Vagina (tissue), 2 donors: ENCODE data around the gene ASCL2.

Experiments
- CTCF ChIP-seq, 3 experiments: fragments of 450-650 bp in 2 of 3; fragments of 200-600 bp in 1 of 3; sonication (generic) in 1 of 3; IDR thresholded peaks; one replicate each; pipeline ENCODE4 v1.5.1; 2017 to 2019; ENCODE audit warnings: antibody characterized with exemption in 3 of 3, mild to moderate bottlenecking in 2 of 3, moderate library complexity in 2 of 3
- POLR2A ChIP-seq, 2 donors: fragments of 450-650 bp; IDR thresholded peaks; one replicate each; pipeline ENCODE4 v1.6.1; 2017; ENCODE audit warnings: antibody characterized with exemption in 2 of 2, mild to moderate bottlenecking in 2 of 2, moderate library complexity in 2 of 2
- POLR2AphosphoS5 ChIP-seq, 2 donors: sonication (generic); formaldehyde crosslinking; IDR thresholded peaks; one replicate each; pipeline ENCODE4 v1.9.0; 2017; ENCODE audit warnings: antibody characterized with exemption in 2 of 2, mild to moderate bottlenecking in 2 of 2, low read depth in 1 of 2; ENCODE audit not compliant: insufficient read depth in 1 of 2

DNA sequence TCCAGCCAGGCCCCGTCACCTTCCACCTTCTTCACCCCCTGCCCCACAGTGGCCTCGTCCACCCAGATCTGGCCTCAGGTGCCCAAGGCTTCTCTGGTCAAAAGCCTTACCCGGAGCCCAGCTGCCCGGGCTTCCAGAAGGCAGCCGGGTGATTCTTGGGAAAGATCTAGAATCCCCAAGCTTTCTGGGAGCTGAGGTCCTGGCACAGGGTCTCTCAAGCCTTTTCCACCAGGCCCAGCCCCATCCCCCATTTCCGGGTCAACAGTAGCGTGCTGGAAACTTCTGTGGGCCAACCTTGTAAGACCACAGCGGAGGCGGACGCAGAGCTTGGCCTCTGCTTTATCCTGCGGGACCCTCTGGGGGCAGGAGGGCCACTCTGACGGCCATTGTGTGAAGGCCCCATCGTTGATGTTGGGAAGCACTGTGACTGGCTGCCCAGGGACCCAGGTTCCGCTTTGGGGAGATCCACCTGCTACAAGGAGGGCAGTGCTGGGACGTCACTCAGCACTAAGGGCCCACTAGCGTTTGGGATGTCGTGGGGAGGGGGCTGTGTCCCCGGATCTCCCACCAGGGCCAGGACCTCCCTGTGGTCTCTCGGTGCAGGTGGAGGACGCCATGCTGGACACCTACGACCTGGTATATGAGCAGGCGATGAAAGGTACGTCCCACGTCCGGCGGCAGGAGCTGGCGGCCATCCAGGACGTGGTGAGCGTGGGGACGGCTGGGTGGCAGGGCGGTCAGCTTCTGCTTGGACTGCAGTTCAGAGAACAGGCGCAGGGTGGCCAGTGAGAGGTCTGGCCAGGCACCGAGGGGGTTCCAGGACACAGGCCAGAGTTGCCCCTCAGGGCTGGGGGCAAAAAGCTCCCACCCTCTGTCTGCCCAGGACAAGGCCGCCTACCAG lies 42.9 kb upstream of the ASCL2 start:
- no peak for TF ChIP-seq CTCF (IDR thresholded peaks at IDR 0.05)
- no peak for TF ChIP-seq POLR2A (IDR thresholded peaks at IDR 0.05)
- no peak for TF ChIP-seq POLR2AphosphoS5 (IDR thresholded peaks at IDR 0.05; ENCODE audit: insufficient read depth in 1 of 2, low read depth in 1 of 2)
